GM10248 (cell line): ENCODE measurements around the gene GALNT5.
"Not testable (repeated sequence)": the region's sequence is repeated elsewhere in the genome, so short reads cannot be mapped to it uniquely, and the experiment has no call there.

Experiments
- CTCF ChIA-PET: fragments of 300-600 bp; sonication (Branson Sonifier 250); formaldehyde crosslinking; extraction: SDS; loops from one replicate; lab custom pipeline; 2021; ENCODE audit warnings: antibody characterized with exemption; lab: Yijun Ruan, JAX
- POLR2A ChIA-PET: fragments of 350-650 bp; sonication (Branson Sonifier 250); formaldehyde crosslinking; extraction: SDS; loops from one replicate; lab custom pipeline; 2020; ENCODE audit warnings: antibody characterized with exemption; lab: Yijun Ruan, JAX
- DNase-seq: peaks from one replicate; pipeline ENCODE4 v3.0.0; 2012; ENCODE audit errors: extremely low spot score
- CTCF ChIP-seq: IDR thresholded peaks from 2 replicates; pipeline ENCODE4 v1.5.1; 2012; ENCODE audit warnings: mild to moderate bottlenecking, low read depth; ENCODE audit errors: extremely low read depth, missing control alignments, control extremely low read depth

GALNT5 gene

GRCh38 chr2:157269922-157270321 lies 12.4 kb downstream of the GALNT5 start:
- no peak for TF ChIP-seq CTCF
- no peak for DNase-seq
- POLR2A ChIA-PET: no interaction called here
- CTCF ChIA-PET: no interaction called here

- TF ChIP-seq CTCF: no peak
- ChIA-PET POLR2A (no interaction called here), CTCF (interaction anchor here (0.7 kb wide), 1 partner anchor 17 kb away, joined by 3 read pairs; no protein-coding TSS in a partner anchor)
- DNase-seq: no peak
Observed at GRCh38 chr2:157271590-157272203, 14.2 kb downstream of the GALNT5 start.

- DNase-seq, POLR2A ChIA-PET: not testable (repeated sequence)
- CTCF ChIA-PET: interaction anchor here (1.8 kb wide), 1 partner anchor 23 kb away, joined by 5 read pairs; no protein-coding TSS in a partner anchor
Observed at GRCh38 chr2:157279311-157279710, 21.8 kb downstream of the GALNT5 start.

GRCh38 chr2:157281316-157281715 lies 23.8 kb downstream of the GALNT5 start:
- ChIA-PET CTCF (interaction anchor here (0.9 to 2.4 kb wide), 4 partner anchors 12 to 24 kb away, joined by 3 to 8 read pairs (median 5); no protein-coding TSS in a partner anchor), POLR2A (no interaction called here)
- no peak for DNase-seq
- no peak for TF ChIP-seq CTCF

- no peak for DNase-seq
- ChIA-PET CTCF (interaction anchor here (2.4 to 2.5 kb wide), 2 partner anchors 19 kb away, joined by 7 to 13 read pairs; no protein-coding TSS in a partner anchor), POLR2A (no interaction called here)
- no peak for TF ChIP-seq CTCF
Observed at GRCh38 chr2:157283468-157283867, 26.0 kb downstream of the GALNT5 start.

- POLR2A ChIA-PET: no interaction called here
- no peak for DNase-seq
- CTCF ChIA-PET: interaction anchor here (3.6 kb wide), 1 partner anchor 15 kb away, joined by 22 read pairs; no protein-coding TSS in a partner anchor
- TF ChIP-seq CTCF: no peak
Observed at GRCh38 chr2:157287160-157287559, 29.7 kb downstream of the GALNT5 start.

- TF ChIP-seq CTCF: no peak
- CTCF ChIA-PET: no interaction called here
- POLR2A ChIA-PET: no interaction called here
- DNase-seq: no peak
Observed at GRCh38 chr2:157290525-157290924, 33.0 kb downstream of the GALNT5 start.
